ENCODE measurements around the gene MFAP3L.

GRCh38 chr4:170008371-170008770, 17.8 kb downstream of the MFAP3L start:
- TF ChIP-seq CTCF (IDR thresholded peaks at IDR 0.05) (no peak), POLR2A (IDR thresholded peaks at IDR 0.05) (no peak)
